CD14-positive monocyte (primary cell): ENCODE results near the gene SPO11. TPM values are rescaled to one million over a fixed set of nuclear protein-coding genes. Genes with fewer than 3 reads are reported as not detected.
"Not testable (repeated sequence)": the region's sequence is repeated elsewhere in the genome, so short reads cannot be mapped to it uniquely, and the experiment has no call there.

Experiments used
- DNase-seq, 3 donors: peaks; one replicate each; pipeline ENCODE4 v3.0.0-alpha.2; 2011 to 2022
- H2AFZ ChIP-seq: 2 replicates; pipeline ENCODE4 v1.6.0; 2012; ENCODE audit warnings: mild to moderate bottlenecking, low read depth, low read length, inconsistent platforms; ENCODE audit not compliant: insufficient read depth, poor library complexity, severe bottlenecking
- H3K27ac ChIP-seq, 2 donors: 1 replicate in 1 of 2; 2 replicates in 1 of 2; pipeline ENCODE4 v1.5.1; 2012 to 2013; ENCODE audit warnings: low read length in 2 of 2, control low read depth in 1 of 2, inconsistent platforms in 1 of 2, low read depth in 1 of 2, mild to moderate bottlenecking in 1 of 2
- H3K27me3 ChIP-seq, 2 donors: one replicate each; pipeline versions ENCODE4 v1.6.0 to v1.6.1; 2011 to 2013; ENCODE audit warnings: low read length in 2 of 2; ENCODE audit not compliant: control insufficient read depth in 2 of 2, insufficient read depth in 2 of 2
- H3K36me3 ChIP-seq, 2 donors: replicated peaks in 1 of 2; 1 replicate in 1 of 2; 2 replicates in 1 of 2; pipeline versions ENCODE4 v1.5.1 to v1.6.1; 2012 to 2013; ENCODE audit warnings: low read length in 2 of 2, control low read depth in 1 of 2, inconsistent platforms in 1 of 2, mild to moderate bottlenecking in 1 of 2; ENCODE audit not compliant: insufficient read depth in 2 of 2, control insufficient read depth in 1 of 2
- H3K4me1 ChIP-seq, 2 donors: 1 replicate in 1 of 2; 2 replicates in 1 of 2; pipeline versions ENCODE4 v1.5.1 to v1.6.1; 2012 to 2013; ENCODE audit warnings: low read length in 2 of 2, control low read depth in 1 of 2, inconsistent platforms in 1 of 2, mild to moderate bottlenecking in 1 of 2, moderate library complexity in 1 of 2; ENCODE audit not compliant: insufficient read depth in 2 of 2, control insufficient read depth in 1 of 2
- H3K4me2 ChIP-seq: replicated peaks from 2 replicates; pipeline ENCODE3; 2012; ENCODE audit warnings: low read length, moderate library complexity, mild to moderate bottlenecking; ENCODE audit not compliant: poor library complexity, severe bottlenecking; ENCODE audit errors: extremely low read depth
- H3K4me3 ChIP-seq, 3 experiments: fragments of 200-600 bp in 1 of 3; sonication (generic) in 1 of 3; replicated peaks in 1 of 3; 1 replicate in 2 of 3; 2 replicates in 1 of 3; pipeline ENCODE4 v1.5.1; 2011 to 2013; ENCODE audit warnings: low read length in 3 of 3, mild to moderate bottlenecking in 3 of 3, control low read depth in 2 of 3, low read depth in 2 of 3, inconsistent platforms in 1 of 3, moderate library complexity in 1 of 3
- H3K79me2 ChIP-seq: 2 replicates; pipeline ENCODE4 v1.6.0; 2012; ENCODE audit warnings: mild to moderate bottlenecking, control low read depth, inconsistent platforms, low read length, moderate library complexity; ENCODE audit not compliant: insufficient read depth
- H3K9ac ChIP-seq: 2 replicates; pipeline ENCODE4 v1.6.0; 2017; ENCODE audit warnings: low read length, mild to moderate bottlenecking; ENCODE audit not compliant: insufficient read depth, poor library complexity, severe bottlenecking
- H3K9me3 ChIP-seq, 2 donors: replicated peaks in 1 of 2; 1 replicate in 1 of 2; 2 replicates in 1 of 2; pipeline versions ENCODE4 v1.5.1 to v1.6.1; 2012 to 2013; ENCODE audit warnings: low read length in 2 of 2, control low read depth in 1 of 2; ENCODE audit not compliant: control insufficient read depth in 1 of 2, insufficient read depth in 1 of 2
- H4K20me1 ChIP-seq: 2 replicates; pipeline ENCODE4 v1.6.0; 2012; ENCODE audit warnings: mild to moderate bottlenecking, low read length, control low read depth, moderate library complexity; ENCODE audit not compliant: insufficient read depth
- H3K27ac Mint-ChIP-seq, 7 donors: one replicate each; pipeline ENCODE4 v1.8.0; 2020; ENCODE audit warnings: mild to moderate bottlenecking in 7 of 7, mixed read lengths in 7 of 7, moderate library complexity in 6 of 7, inconsistent platforms in 2 of 7
- H3K27me3 Mint-ChIP-seq, 3 donors: one replicate each; pipeline ENCODE4 v1.8.0; 2021 to 2022; ENCODE audit warnings: low read depth in 3 of 3, mild to moderate bottlenecking in 3 of 3, mixed read lengths in 3 of 3, moderate library complexity in 3 of 3, inconsistent platforms in 1 of 3
- H3K36me3 Mint-ChIP-seq, 2 donors: one replicate each; pipeline ENCODE4 v1.8.0; 2020; ENCODE audit warnings: mixed read lengths in 2 of 2, inconsistent platforms in 1 of 2, mild to moderate bottlenecking in 1 of 2
- H3K4me1 Mint-ChIP-seq: one replicate; pipeline ENCODE4 v1.8.0; 2020; ENCODE audit warnings: mild to moderate bottlenecking, mixed read lengths
- H3K4me3 Mint-ChIP-seq, 2 donors: one replicate each; pipeline ENCODE4 v1.8.0; 2020; ENCODE audit warnings: mild to moderate bottlenecking in 2 of 2, mixed read lengths in 2 of 2, moderate library complexity in 1 of 2
- H3K9me3 Mint-ChIP-seq, 7 donors: one replicate each; pipeline ENCODE4 v1.8.0; 2020 to 2022; ENCODE audit warnings: mixed read lengths in 7 of 7, mild to moderate bottlenecking in 6 of 7, moderate library complexity in 6 of 7, inconsistent platforms in 2 of 7
- CTCF ChIP-seq: fragments of 200-600 bp; IDR thresholded peaks from one replicate; pipeline ENCODE4 v1.8.0; 2022; ENCODE audit warnings: antibody characterized with exemption, mild to moderate bottlenecking
- WGBS: methylation state at CpG from one replicate; pipeline ENCODE4 v1.1.5; 2013; ENCODE audit warnings: missing lambda C conversion rate; ENCODE audit not compliant: insufficient coverage; 5-methylcytosine and 5-hydroxymethylcytosine counted together
- intact Hi-C, 2 donors: fragments of 100-400 bp; cut with micrococcal nuclease; formaldehyde crosslinking; loops; one replicate each; pipeline versions ENCODE4 v1.15.0 to v1.15.1; 2023
- polyA plus RNA-seq, 3 donors: library from polyadenylated mRNA; depleted of rRNA in 1 of 3; unstranded in 2 of 3; stranded (reverse) in 1 of 3; fragments of 300-500 nt in 2 of 3; fragments of >200 nt in 1 of 3; fragmentation: Illumina TruSeq in 2 of 3; gene quantifications; 1 replicate in 2 of 3; 2 replicates in 1 of 3; pipeline ENCODE4 v1.2.3, GENCODE V29; 2012 to 2021

SPO11 gene
- polyA plus RNA-seq, 3 donors = not detected

GRCh38 chr20:57346477-57346876 is 16.9 kb downstream of the SPO11 start:
- peaks cover 4% of the 10 kb centered on the region for H3K79me2 ChIP-seq
- peaks cover 2% of the 10 kb centered on the region for H4K20me1 ChIP-seq
- no peak overlapping the region for H3K9ac ChIP-seq
- Mint-ChIP-seq H3K4me3 (no peak overlapping the region), H3K27me3 (peaks cover 15 to 38% (median 23%) of the 10 kb centered on the region in 3 donors), H3K27ac (no peak overlapping the region), H3K9me3 (peaks cover 0 to 10% (median 3%) of the 10 kb centered on the region in 7 donors), H3K4me1 (peaks cover 1% of the 10 kb centered on the region), H3K36me3 (no peaks in the 10 kb centered on the region)
- intact Hi-C loops = loop anchor here (5.0 kb wide), 2 partner anchors 246 to 259 kb away; no protein-coding TSS in a partner anchor
- H2AFZ ChIP-seq = no peak overlapping the region
- no peak overlapping the region for H3K27ac ChIP-seq
- peaks cover under 1 to 3% of the 10 kb centered on the region in 2 donors for H3K4me1 ChIP-seq
- DNase-seq = peak; percentile 27 to 59 (median 50)
- peak; percentile 81 for TF ChIP-seq CTCF
- no peaks in the 10 kb centered on the region for H3K9me3 ChIP-seq
- no peak overlapping the region for H3K4me2 ChIP-seq
- H3K36me3 ChIP-seq = no peaks in the 10 kb centered on the region
- no peak overlapping the region for H3K4me3 ChIP-seq
- no CpG with 5 or more reads among the region's 4 CpGs for WGBS
- H3K27me3 ChIP-seq = peaks cover 18 to 25% of the 10 kb centered on the region in 2 donors

GRCh38 chr20:57347393-57347792 is 17.8 kb downstream of the SPO11 start:
- peaks cover 13% of the 10 kb centered on the region for H3K79me2 ChIP-seq
- no peaks in the 10 kb centered on the region for H3K9me3 ChIP-seq
- no peak for DNase-seq
- H3K4me1 ChIP-seq = peaks cover 10 to 13% of the 10 kb centered on the region in 2 donors
- no peak overlapping the region for H3K4me2 ChIP-seq
- H3K27ac ChIP-seq = no peak overlapping the region
- Mint-ChIP-seq H3K4me1 (peaks cover 10% of the 10 kb centered on the region), H3K9me3 (peaks cover 0 to 10% (median 3%) of the 10 kb centered on the region in 7 donors), H3K27ac (no peak overlapping the region), H3K36me3 (no peaks in the 10 kb centered on the region), H3K4me3 (peak overlapping the region in 1 of 2 donors; percentile 35), H3K27me3 (peaks cover 9 to 32% (median 23%) of the 10 kb centered on the region in 3 donors)
- peaks cover 11% of the 10 kb centered on the region for H4K20me1 ChIP-seq
- no peak for TF ChIP-seq CTCF
- intact Hi-C loops = loop anchor here (5.0 kb wide), 2 partner anchors 245 to 260 kb away; no protein-coding TSS in a partner anchor
- no peak overlapping the region for H2AFZ ChIP-seq
- peaks cover 15 to 16% of the 10 kb centered on the region in 2 donors for H3K27me3 ChIP-seq
- WGBS = no CpG with 5 or more reads among the region's 4 CpGs
- no peak overlapping the region for H3K4me3 ChIP-seq
- no peaks in the 10 kb centered on the region for H3K36me3 ChIP-seq
- H3K9ac ChIP-seq = no peak overlapping the region

GRCh38 chr20:57348200-57348921 is 18.8 kb downstream of the SPO11 start:
- Histone ChIP-seq H3K79me2 (peaks cover 23% of the 10 kb centered on the region), H3K4me1 (peaks cover 10 to 14% of the 10 kb centered on the region in 2 donors), H4K20me1 (peaks cover 21% of the 10 kb centered on the region), H3K27me3 (peaks cover 9 to 12% of the 10 kb centered on the region in 2 donors)
- H2AFZ ChIP-seq, H3K27ac Mint-ChIP-seq, H3K36me3 ChIP-seq, H3K36me3 Mint-ChIP-seq, H3K9ac ChIP-seq, H3K4me3 Mint-ChIP-seq, H3K9me3 ChIP-seq, DNase-seq, H3K27ac ChIP-seq, H3K4me3 ChIP-seq, H3K4me2 ChIP-seq: not testable (repeated sequence)
- intact Hi-C loops = loop anchor here (5.0 kb wide), 2 partner anchors 244 to 261 kb away; no protein-coding TSS in a partner anchor
- H3K27me3 Mint-ChIP-seq = peaks cover 8 to 25% (median 21%) of the 10 kb centered on the region in 3 donors
- peaks cover 14% of the 10 kb centered on the region for H3K4me1 Mint-ChIP-seq
- 86% methylated on average over 26 of the region's 47 CpGs for WGBS
- peaks cover 0 to 10% (median 3%) of the 10 kb centered on the region in 7 donors for H3K9me3 Mint-ChIP-seq
